ENCODE results near the gene FBXL15.

- TF ChIP-seq YY1 (IDR thresholded peaks at IDR 0.05; ENCODE audit: insufficient read depth, insufficient read length) (no peak), ZNF274 (IDR thresholded peaks at IDR 0.05; ENCODE audit: low read depth, low read length) (no peak)
These were observed 37.0 kb downstream of the FBXL15 start for GRCh38 chr10:102457591-102458150.
